Naive thymus-derived CD8-positive, alpha-beta T cell (primary cell): ENCODE results near the gene GSDME. TPM values are rescaled to one million over a fixed set of nuclear protein-coding genes. Genes with fewer than 3 reads are reported as not detected.

Experiments
- ATAC-seq, 2 donors: fragments of 150-1000 bp; cut with Tn5 transposase in 1 of 2; sonication (Bioruptor Pico), chemical (Tn5 transposase) in 1 of 2; 1 replicate in 1 of 2; 2 replicates in 1 of 2; pipeline ENCODE4 v1.10.0; 2021; ENCODE audit warnings: mild to moderate bottlenecking in 2 of 2, moderate library complexity in 2 of 2
- POLR2A ChIA-PET: fragments of 350-600 bp; sonication (Branson Sonifier 250); formaldehyde crosslinking; loops from one replicate; lab custom pipeline; 2021; ENCODE audit warnings: antibody characterized with exemption; lab: Charles Lee
- DNase-seq, 10 donors: peaks; one replicate each; pipeline versions ENCODE4 v3.0.0 to v3.0.0-alpha.2; 2020 to 2022
- H3K27ac Mint-ChIP-seq, 10 donors: one replicate each; pipeline ENCODE4 v1.8.0; 2020 to 2022; ENCODE audit warnings: mild to moderate bottlenecking in 10 of 10, mixed read lengths in 10 of 10, moderate library complexity in 4 of 10, inconsistent platforms in 1 of 10
- H3K27me3 Mint-ChIP-seq, 5 donors: one replicate each; pipeline ENCODE4 v1.8.0; 2021 to 2022; ENCODE audit warnings: mixed read lengths in 5 of 5
- H3K36me3 Mint-ChIP-seq, 3 donors: one replicate each; pipeline ENCODE4 v1.8.0; 2020 to 2022; ENCODE audit warnings: mixed read lengths in 3 of 3, mild to moderate bottlenecking in 2 of 3, inconsistent platforms in 1 of 3
- H3K4me1 Mint-ChIP-seq, 4 donors: one replicate each; pipeline ENCODE4 v1.8.0; 2021 to 2022; ENCODE audit warnings: mixed read lengths in 4 of 4
- H3K4me3 Mint-ChIP-seq, 10 donors: one replicate each; pipeline ENCODE4 v1.8.0; 2020 to 2022; ENCODE audit warnings: mild to moderate bottlenecking in 10 of 10, mixed read lengths in 10 of 10, moderate library complexity in 6 of 10, inconsistent platforms in 1 of 10
- H3K9me3 Mint-ChIP-seq, 9 donors: one replicate each; pipeline ENCODE4 v1.8.0; 2020 to 2022; ENCODE audit warnings: mixed read lengths in 9 of 9, mild to moderate bottlenecking in 3 of 9, inconsistent platforms in 1 of 9, moderate library complexity in 1 of 9
- polyA plus RNA-seq, 3 donors: library from polyadenylated mRNA; unstranded; fragments of 300-500 nt; fragmentation: Illumina TruSeq; gene quantifications; one replicate each; pipeline ENCODE4 v1.2.3, GENCODE V29; 2021
- total RNA-seq, 8 experiments: library from RNA in 2 of 8; stranded (reverse) in 2 of 8; gene quantifications; one replicate each; pipeline ENCODE4 v1.2.3 and lab custom pipeline; 2021 to 2026

The GSDME gene
- total and polyA plus RNA-seq, 5 experiments from 2014 or later, result 0.07 to 0.30 (median 0.25) TPM; not detected in 1

GRCh38 chr7:24724451-24725190 lies 32.6 kb downstream of the GSDME start:
- POLR2A ChIA-PET, result no interaction called here
- peaks cover 12 to 55% (median 23%) of the 10 kb centered on the region in 5 donors for H3K27me3 Mint-ChIP-seq
- H3K27ac Mint-ChIP-seq, result no peak overlapping the region
- peaks cover 0 to 5% (median 0%) of the 10 kb centered on the region in 3 donors for H3K36me3 Mint-ChIP-seq
- H3K9me3 Mint-ChIP-seq, result peaks cover 0 to 3% (median 0%) of the 10 kb centered on the region in 9 donors
- peaks cover 13 to 43% (median 25%) of the 10 kb centered on the region in 4 donors for H3K4me1 Mint-ChIP-seq
- DNase-seq, result no peak
- ATAC-seq, result no peak
- no peak overlapping the region for H3K4me3 Mint-ChIP-seq

GRCh38 chr7:24723178-24723530 lies 34.1 kb downstream of the GSDME start:
- H3K36me3 Mint-ChIP-seq, result peaks cover 0 to 5% (median 0%) of the 10 kb centered on the region in 3 donors
- peaks cover 3 to 45% (median 13%) of the 10 kb centered on the region in 4 donors for H3K4me1 Mint-ChIP-seq
- no peak overlapping the region for H3K27ac Mint-ChIP-seq
- H3K9me3 Mint-ChIP-seq, result peaks cover 0 to 2% (median 0%) of the 10 kb centered on the region in 9 donors
- no peak overlapping the region for H3K4me3 Mint-ChIP-seq
- H3K27me3 Mint-ChIP-seq, result peaks cover 12 to 53% (median 28%) of the 10 kb centered on the region in 5 donors
- DNase-seq (no peak), ATAC-seq (no peak)
- POLR2A ChIA-PET, result no interaction called here

- POLR2A ChIA-PET, result no interaction called here
Measured at GRCh38 chr7:24722386-24723177, 34.7 kb downstream of the GSDME start.

GRCh38 chr7:24721481-24722001 lies 35.7 kb downstream of the GSDME start:
- H3K4me1 Mint-ChIP-seq, result peaks cover 0 to 44% (median under 1%) of the 10 kb centered on the region in 4 donors
- DNase-seq, result no peak
- peaks cover 0 to 2% (median 0%) of the 10 kb centered on the region in 9 donors for H3K9me3 Mint-ChIP-seq
- no peak overlapping the region for H3K27ac Mint-ChIP-seq
- POLR2A ChIA-PET, result no interaction called here
- H3K27me3 Mint-ChIP-seq, result peaks cover 14 to 66% (median 42%) of the 10 kb centered on the region in 5 donors
- H3K36me3 Mint-ChIP-seq, result peaks cover 0 to 5% (median 0%) of the 10 kb centered on the region in 3 donors
- ATAC-seq, result no peak
- no peak overlapping the region for H3K4me3 Mint-ChIP-seq

More at GRCh38 chr7:24722386-24723177, 34.7 kb downstream of the GSDME start:
- no peak for DNase-seq
- H3K36me3 Mint-ChIP-seq, result peaks cover 0 to 5% (median 0%) of the 10 kb centered on the region in 3 donors
- H3K4me3 Mint-ChIP-seq, result no peak overlapping the region
- peaks cover 0 to 2% (median 0%) of the 10 kb centered on the region in 9 donors for H3K9me3 Mint-ChIP-seq
- H3K27me3 Mint-ChIP-seq, result peaks cover 12 to 55% (median 32%) of the 10 kb centered on the region in 5 donors
- H3K4me1 Mint-ChIP-seq, result peaks cover 3 to 44% (median 9%) of the 10 kb centered on the region in 4 donors
- no peak for ATAC-seq
- H3K27ac Mint-ChIP-seq, result no peak overlapping the region

GRCh38 chr7:24720283-24720682 lies 37.0 kb downstream of the GSDME start:
- Mint-ChIP-seq H3K36me3 (peaks cover 0 to 5% (median 0%) of the 10 kb centered on the region in 3 donors), H3K9me3 (peaks cover 0 to 2% (median 0%) of the 10 kb centered on the region in 9 donors), H3K4me3 (peak overlapping the region in 1 of 10 donors; percentile 21), H3K27ac (peak overlapping the region in 1 of 10 donors; percentile 16), H3K4me1 (peaks cover 2 to 56% (median 6%) of the 10 kb centered on the region in 4 donors), H3K27me3 (peaks cover 19 to 72% (median 45%) of the 10 kb centered on the region in 5 donors)
- POLR2A ChIA-PET, result no interaction called here
- no peak for DNase-seq
- ATAC-seq, result no peak

- peaks cover 19 to 75% (median 48%) of the 10 kb centered on the region in 5 donors for H3K27me3 Mint-ChIP-seq
- peak overlapping the region in 1 of 10 donors; percentile 56 for H3K4me3 Mint-ChIP-seq
- no peaks in the 10 kb centered on the region for H3K9me3 Mint-ChIP-seq
- POLR2A ChIA-PET, result no interaction called here
- peak in 1 of 2 donors; percentile 47 for ATAC-seq
- peak in 1 of 10 donors; percentile 5 for DNase-seq
- peaks cover 2 to 55% (median 6%) of the 10 kb centered on the region in 4 donors for H3K4me1 Mint-ChIP-seq
- no peaks in the 10 kb centered on the region for H3K36me3 Mint-ChIP-seq
- peak overlapping the region in 2 of 10 donors; percentile 34 to 40 for H3K27ac Mint-ChIP-seq
Measured at GRCh38 chr7:24718977-24719491, 38.2 kb downstream of the GSDME start.

- DNase-seq (no peak), ATAC-seq (no peak)
- POLR2A ChIA-PET, result no interaction called here
- Mint-ChIP-seq H3K4me1 (peaks cover 2 to 55% (median 6%) of the 10 kb centered on the region in 4 donors), H3K27me3 (peaks cover 25 to 81% (median 54%) of the 10 kb centered on the region in 5 donors), H3K36me3 (no peaks in the 10 kb centered on the region), H3K9me3 (no peaks in the 10 kb centered on the region), H3K27ac (peak overlapping the region in 1 of 10 donors; percentile 34), H3K4me3 (no peak overlapping the region)
Measured at GRCh38 chr7:24718431-24718831, 38.8 kb downstream of the GSDME start.

- Mint-ChIP-seq H3K36me3 (no peaks in the 10 kb centered on the region), H3K4me3 (no peak overlapping the region), H3K27me3 (peaks cover 26 to 87% (median 59%) of the 10 kb centered on the region in 5 donors), H3K4me1 (peaks cover 2 to 51% (median 6%) of the 10 kb centered on the region in 4 donors), H3K9me3 (no peaks in the 10 kb centered on the region), H3K27ac (no peak overlapping the region)
- POLR2A ChIA-PET, result no interaction called here
- no peak for ATAC-seq
- no peak for DNase-seq
Measured at GRCh38 chr7:24717694-24718320, 39.5 kb downstream of the GSDME start.

- DNase-seq, result no peak
- ATAC-seq, result no peak
- Mint-ChIP-seq H3K4me3 (no peak overlapping the region), H3K4me1 (peaks cover 2 to 49% (median 6%) of the 10 kb centered on the region in 4 donors), H3K27ac (no peak overlapping the region), H3K36me3 (no peaks in the 10 kb centered on the region), H3K27me3 (peaks cover 26 to 81% (median 55%) of the 10 kb centered on the region in 5 donors), H3K9me3 (no peaks in the 10 kb centered on the region)
- POLR2A ChIA-PET, result no interaction called here
Measured at GRCh38 chr7:24717247-24717622, 40.0 kb downstream of the GSDME start.

- POLR2A ChIA-PET, result no interaction called here
- H3K4me3 Mint-ChIP-seq, result no peak overlapping the region
- DNase-seq (no peak), ATAC-seq (no peak)
- H3K9me3 Mint-ChIP-seq, result no peaks in the 10 kb centered on the region
- peaks cover 22 to 76% (median 51%) of the 10 kb centered on the region in 5 donors for H3K27me3 Mint-ChIP-seq
- H3K36me3 Mint-ChIP-seq, result no peaks in the 10 kb centered on the region
- H3K27ac Mint-ChIP-seq, result no peak overlapping the region
- peaks cover 2 to 49% (median 6%) of the 10 kb centered on the region in 4 donors for H3K4me1 Mint-ChIP-seq
Measured at GRCh38 chr7:24716480-24717246, 40.6 kb downstream of the GSDME start.

GRCh38 chr7:24715661-24716479 lies 41.4 kb downstream of the GSDME start:
- ATAC-seq (no peak), DNase-seq (no peak)
- H3K27ac Mint-ChIP-seq, result peak overlapping the region in 1 of 10 donors; percentile 7
- no peaks in the 10 kb centered on the region for H3K36me3 Mint-ChIP-seq
- H3K4me3 Mint-ChIP-seq, result peak overlapping the region in 1 of 10 donors; percentile 45
- H3K9me3 Mint-ChIP-seq, result no peaks in the 10 kb centered on the region
- H3K4me1 Mint-ChIP-seq, result peaks cover 2 to 47% (median 6%) of the 10 kb centered on the region in 4 donors
- H3K27me3 Mint-ChIP-seq, result peaks cover 20 to 73% (median 50%) of the 10 kb centered on the region in 5 donors
- POLR2A ChIA-PET, result no interaction called here
